ENCODE data around the gene REEP1.

DNA sequence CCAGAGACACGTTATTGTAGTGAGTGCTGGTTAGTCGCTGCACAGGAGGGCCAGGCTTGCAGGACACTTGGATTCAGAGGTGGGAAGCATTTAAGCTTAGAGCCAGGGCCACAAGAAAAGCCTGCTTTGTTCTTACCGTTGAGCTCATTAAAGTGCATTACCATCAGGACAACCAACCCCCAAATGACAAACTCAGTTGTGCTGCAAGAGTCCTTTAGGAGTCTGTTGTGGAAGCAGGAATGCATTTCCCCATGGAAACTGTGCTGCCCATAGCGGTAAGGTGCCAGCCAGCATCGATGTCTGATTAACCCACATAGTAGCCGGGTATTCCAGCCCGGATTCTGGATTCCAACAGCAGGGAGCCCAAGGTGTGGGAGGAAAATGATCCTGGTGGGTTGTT, 23.4 kb upstream of the REEP1 start:
- TF ChIP-seq CTCF (IDR thresholded peaks at IDR 0.05) (no peak), POLR2A (IDR thresholded peaks at IDR 0.05) (no peak)
